Measurements from ENCODE around the gene CAND1.

DNA sequence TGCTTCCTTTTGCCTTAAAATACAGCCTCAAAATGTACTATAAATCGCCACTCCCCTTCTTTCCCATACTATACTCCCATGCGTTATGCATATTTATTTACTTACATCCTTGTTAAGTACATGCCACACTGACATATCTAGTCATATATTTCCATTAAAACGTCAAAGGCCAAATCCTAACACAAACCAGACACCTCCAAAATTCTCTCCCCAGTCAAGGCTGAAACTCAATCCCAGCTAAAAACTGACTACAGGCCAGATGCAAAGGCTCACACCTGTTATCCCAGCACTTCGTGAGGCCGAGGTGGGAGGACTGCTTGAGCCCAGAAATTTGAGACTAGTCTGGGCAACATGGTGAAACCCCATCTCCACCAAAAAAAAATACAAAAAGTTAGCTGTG is 5.7 kb upstream of the CAND1 start:
- TF ChIP-seq CTCF (IDR thresholded peaks at IDR 0.05): no peak
- no peak for TF ChIP-seq POLR2A (IDR thresholded peaks at IDR 0.05)

Data from Peyer's patch (tissue), 4 donors.